Raji (cell line): ENCODE results near the gene C11orf21.

Experiments
- POLR2A ChIP-seq: IDR thresholded peaks from 2 replicates; pipeline ENCODE4 v1.6.1; 2011; ENCODE audit warnings: low read depth, low read length, control low read depth; ENCODE audit not compliant: insufficient read depth

The C11orf21 gene

GRCh38 chr11:2273311-2273710 lies 28.4 kb downstream of the C11orf21 start:
- TF ChIP-seq POLR2A = no peak

DNA sequence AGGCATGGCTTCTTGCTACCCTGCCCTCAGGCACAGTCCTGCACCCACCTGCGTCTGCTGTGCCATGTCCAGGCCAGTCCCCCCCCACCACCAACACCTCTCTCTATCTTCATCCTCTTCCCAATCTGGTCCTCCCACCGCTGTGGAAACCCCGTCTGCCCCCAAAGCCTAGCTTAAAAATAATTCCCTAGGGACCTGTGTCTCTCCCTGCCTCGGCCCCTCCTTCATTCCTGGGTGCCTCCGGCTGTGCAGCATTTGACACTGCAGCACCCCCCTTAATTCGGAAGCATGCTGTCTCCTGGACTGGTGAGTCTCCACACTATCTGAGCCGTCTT lies 28.8 kb downstream of the C11orf21 start:
- TF ChIP-seq POLR2A = no peak

DNA sequence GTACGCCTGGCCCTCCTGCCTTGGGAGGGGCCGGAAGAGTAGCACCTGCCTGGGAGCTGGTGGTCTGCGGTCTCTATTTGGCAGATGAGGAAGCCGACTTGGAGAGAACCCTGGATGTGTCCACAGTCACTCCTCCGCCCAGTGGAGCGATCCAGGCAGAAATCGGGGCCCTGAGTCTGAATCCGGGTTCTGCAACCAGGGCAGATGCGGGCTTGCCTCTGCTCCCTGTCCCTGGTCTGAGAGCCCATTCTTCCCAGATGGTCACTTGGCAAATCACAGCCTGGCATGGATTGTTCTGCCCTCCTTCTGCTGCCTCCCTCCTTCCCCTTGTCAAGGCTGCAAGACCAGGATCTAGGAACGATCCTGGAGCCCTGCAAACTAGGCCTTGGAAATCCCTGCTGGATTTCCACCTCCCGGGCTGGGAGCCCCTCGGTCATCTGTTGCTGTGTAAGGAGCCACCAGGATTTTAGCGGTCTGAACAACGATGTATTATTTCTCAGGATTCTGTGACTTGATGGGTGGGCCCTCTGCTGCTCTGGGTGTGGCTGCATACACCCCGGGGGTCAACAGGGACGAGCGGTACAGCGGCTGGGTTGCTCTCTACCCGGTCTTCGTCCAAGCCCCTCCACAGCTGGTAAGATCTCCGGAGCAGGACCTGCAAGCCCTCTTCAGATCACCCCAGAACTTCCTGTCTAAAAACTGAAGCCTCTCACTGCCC lies 29.3 kb downstream of the C11orf21 start:
- no peak for TF ChIP-seq POLR2A

DNA sequence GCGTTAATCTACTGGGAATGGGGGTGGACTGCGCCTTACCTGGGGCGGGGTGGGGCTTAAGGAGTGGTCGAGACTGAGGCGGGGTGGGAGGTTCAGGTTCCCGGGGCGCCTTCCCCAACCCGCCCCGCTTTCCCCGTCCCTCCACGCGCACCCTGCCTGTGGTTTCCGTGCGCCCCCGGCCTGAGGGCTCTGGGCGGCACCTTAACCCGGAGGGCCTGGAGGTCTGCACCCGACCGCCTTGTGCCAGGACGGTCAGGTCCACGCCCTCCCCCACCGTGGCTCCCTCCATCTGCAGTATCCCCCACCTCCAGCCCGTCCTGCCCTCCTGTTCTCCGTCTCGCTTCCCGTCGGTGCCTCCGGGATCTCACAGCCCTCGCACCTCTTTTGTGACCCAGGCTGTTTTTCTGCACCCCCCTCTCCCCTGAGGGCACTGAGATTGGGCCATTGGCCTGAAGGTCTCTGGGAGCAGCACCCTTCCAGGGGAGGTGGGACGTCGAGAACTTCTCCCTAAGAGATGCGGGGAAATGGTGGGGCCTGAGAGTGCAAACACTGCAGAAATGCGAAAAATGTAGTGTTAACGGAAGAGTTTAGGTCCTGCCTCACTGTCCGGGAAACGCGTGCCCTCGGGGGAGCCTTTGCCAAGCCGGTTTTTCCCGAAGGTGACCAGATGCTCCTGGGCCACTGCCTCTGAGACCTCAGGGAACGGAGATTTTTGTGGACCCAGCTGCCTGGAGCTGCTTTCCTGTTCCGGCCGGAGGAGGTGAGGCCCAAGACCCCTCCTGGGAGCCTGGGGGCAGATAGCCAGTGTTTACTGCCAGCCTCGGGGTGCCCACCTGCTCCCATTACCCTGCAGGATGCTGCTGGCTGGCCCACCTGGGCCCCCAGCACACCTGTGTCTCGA lies 30.1 kb downstream of the C11orf21 start:
- no peak for TF ChIP-seq POLR2A

- no peak for TF ChIP-seq POLR2A
These were observed 30.7 kb downstream of the C11orf21 start for GRCh38 chr11:2271077-2271326.

DNA sequence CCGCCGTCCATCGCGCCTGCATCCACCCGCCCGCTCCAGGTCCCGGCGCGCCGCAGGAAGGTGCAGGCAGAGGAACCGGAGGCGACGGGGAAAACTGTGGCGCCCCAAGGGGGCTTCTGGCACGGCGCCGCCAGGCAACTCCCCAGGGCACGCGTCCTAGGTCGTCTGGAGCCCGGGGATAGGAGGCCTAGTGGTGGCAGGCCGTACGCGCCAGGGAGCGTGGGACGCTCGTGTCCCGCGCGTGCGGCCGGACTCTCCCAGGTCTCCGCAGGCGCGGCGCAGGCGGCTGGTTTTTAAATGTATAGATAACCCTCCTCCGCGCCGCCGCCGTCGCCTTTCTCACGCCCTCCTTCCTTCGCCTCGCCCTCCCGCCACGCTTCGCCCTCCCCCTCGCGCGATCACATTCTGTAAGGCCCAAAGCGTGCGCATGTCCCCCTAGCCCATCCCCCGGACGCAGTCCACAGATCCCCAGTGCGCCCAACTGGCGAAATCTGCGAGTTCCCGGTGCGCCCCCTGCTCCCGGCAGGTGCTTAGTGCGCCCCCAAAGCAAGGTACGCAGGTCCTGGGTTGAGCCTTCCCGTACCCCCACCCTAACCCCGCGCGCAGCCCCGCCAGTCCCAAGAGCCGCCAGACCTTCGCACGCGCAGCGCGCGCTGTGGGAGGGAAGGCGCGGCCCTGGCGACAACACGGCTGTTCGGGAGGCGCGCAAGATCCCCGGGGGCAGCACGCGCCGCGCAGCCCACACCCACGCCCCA lies 31.2 kb downstream of the C11orf21 start, which contains the start of gene ASCL2:
Gene ASCL2, minus strand, starts transcription at position 267 of the 755 bp plus-strand sequence. Its CDS starts 256 bp downstream, at position 11.
- no peak for TF ChIP-seq POLR2A

- no peak for TF ChIP-seq POLR2A
These were observed 32.0 kb downstream of the C11orf21 start for GRCh38 chr11:2269601-2270321.

GRCh38 chr11:2268729-2269600 lies 32.8 kb downstream of the C11orf21 start:
- no peak for TF ChIP-seq POLR2A

DNA sequence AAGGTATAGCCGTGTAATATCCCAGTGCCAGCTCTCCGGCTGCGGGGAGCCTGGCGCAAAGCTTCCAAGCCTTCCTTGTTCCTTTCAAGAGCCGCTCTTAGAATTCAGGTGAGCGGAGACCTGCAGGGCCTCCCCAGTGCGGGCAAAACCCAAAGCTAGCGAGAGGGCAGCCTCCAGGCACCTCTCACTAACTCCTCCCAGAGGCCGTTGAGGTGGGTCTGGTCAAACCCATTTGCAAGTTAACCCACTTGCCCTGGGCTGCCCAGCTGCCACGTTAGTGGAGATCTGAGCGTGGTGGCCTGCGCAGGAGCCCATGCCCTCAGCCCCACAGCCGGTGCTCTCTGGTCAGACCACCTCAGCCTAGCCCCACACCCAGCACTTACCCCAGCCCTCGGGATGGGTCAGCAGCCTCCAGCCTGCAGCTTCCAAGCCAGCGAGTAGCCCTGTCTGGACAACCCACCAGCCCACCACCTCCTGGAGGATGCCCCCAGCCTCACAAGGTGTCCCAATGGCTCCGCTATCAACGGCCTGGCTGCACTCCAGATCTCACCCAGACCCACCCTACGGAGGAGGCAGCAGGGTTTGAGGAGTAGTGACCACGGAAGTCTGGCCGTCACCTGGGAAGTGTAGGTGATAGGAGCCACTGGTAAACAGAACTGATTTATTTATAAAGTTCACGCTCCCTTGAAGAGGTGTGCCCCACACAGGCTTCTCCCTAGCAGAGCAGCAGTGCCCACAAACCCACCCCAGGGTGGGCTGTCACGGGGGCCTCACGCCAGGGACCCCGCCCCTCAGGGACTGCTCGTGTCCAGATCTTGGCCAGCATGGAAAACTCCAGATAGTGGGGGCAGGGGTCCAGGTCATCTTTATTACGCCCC lies 33.6 kb downstream of the C11orf21 start:
- no peak for TF ChIP-seq POLR2A

DNA sequence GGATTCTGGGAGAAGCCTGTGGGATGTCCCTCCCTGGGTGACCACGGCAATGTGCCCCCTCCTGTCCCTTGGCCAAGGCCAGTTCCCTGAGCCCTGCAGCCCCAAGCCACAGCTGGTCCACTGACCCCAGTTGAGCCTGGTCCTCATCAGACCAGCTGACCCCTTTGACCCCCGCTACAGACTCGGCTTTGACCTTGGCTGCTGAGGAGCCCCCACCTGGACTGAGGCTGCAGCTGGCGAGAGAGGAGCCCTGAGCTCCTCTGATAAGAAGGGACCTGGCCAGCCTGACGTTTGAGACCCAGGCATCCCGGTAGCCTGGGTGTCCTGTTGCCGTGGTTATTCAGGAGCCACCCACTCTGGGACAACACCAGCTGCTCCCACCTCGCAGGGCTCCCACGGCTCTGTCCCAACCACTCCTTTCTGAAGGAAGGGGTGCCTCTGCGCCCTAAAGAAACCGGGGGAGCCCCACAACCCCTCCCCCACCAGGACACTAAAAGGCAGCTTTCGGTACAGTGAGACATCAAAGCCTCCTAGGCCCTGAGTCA lies 34.3 kb downstream of the C11orf21 start:
- TF ChIP-seq POLR2A = no peak

GRCh38 chr11:2266586-2267305 lies 35.0 kb downstream of the C11orf21 start:
- no peak for TF ChIP-seq POLR2A

DNA sequence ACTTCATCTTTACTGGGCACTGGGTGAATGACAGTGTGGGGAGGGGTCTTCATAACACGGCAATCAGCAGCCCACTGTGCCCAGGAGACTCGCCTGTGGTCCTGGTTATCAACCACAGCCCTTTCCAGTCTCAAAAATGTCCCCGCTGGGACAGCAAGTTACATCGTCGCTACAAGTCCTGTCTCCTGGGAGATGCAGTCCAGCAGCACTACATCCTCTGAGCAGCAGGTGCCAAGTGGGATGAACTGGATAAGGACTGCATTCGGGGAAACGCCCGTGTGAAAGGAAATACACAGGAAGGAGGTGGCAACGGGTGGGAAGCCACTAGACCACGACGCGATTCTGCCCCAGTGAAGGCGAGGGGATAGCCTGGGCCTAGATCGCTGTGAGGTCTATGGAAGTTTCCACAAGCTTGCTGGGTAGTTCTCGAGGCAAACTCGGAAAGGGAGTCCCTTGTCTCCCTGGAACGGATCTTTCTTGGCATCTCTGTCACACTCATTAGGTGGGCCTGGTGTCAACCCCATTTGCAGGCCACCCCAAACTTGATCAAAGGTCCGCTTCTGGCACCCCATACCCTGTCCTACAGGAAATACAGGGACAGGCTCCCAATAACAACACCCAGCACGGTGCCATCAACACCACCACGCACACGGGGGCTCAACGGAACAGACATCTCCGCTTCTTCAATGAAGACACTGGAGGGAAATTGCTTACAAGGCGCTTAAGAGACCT lies 35.7 kb downstream of the C11orf21 start:
- TF ChIP-seq POLR2A = no peak
